HEK293 (cell line): ENCODE data around the gene JAKMIP1.

Experiments
- CTCF ChIA-PET: fragments of 350-600 bp; formaldehyde crosslinking; extraction: SDS; loops from one replicate; lab custom pipeline; 2021; ENCODE audit warnings: antibody characterized with exemption; lab: Yijun Ruan, JAX
- POLR2A ChIA-PET: fragments of 300-600 bp; formaldehyde crosslinking; extraction: SDS; loops from one replicate; lab custom pipeline; 2020; ENCODE audit warnings: antibody characterized with exemption, inconsistent platforms; lab: Yijun Ruan, JAX
- H3K27ac ChIP-seq: fragments of 200-500 bp; sonication (Bioruptor generic); 2 replicates; pipeline ENCODE4 v1.5.1; 2014; ENCODE audit warnings: low read depth, low read length, control low read depth, inconsistent platforms; ENCODE audit errors: extremely low read depth
- H3K36me3 ChIP-seq, 2 experiments: fragments of 200-500 bp in 1 of 2; sonication (Bioruptor generic) in 1 of 2; 1 replicate in 1 of 2; 2 replicates in 1 of 2; pipeline ENCODE4 v1.5.1; 2014 to 2017; ENCODE audit warnings: inconsistent platforms in 2 of 2, low read length in 2 of 2; ENCODE audit not compliant: control insufficient read depth in 2 of 2, insufficient read depth in 1 of 2
- H3K4me1 ChIP-seq: fragments of 200-500 bp; sonication (Bioruptor generic); 2 replicates; pipeline ENCODE4 v1.5.1; 2014; ENCODE audit warnings: mild to moderate bottlenecking, low read length, inconsistent platforms; ENCODE audit not compliant: control insufficient read depth, insufficient read depth
- H3K4me3 ChIP-seq: 2 replicates; pipeline ENCODE4 v1.5.1; 2011; ENCODE audit warnings: low read depth, mild to moderate bottlenecking, control low read depth, low read length, moderate library complexity
- H3K9me3 ChIP-seq: fragments of 200-500 bp; sonication (Bioruptor generic); 2 replicates; pipeline ENCODE4 v1.5.1; 2014; ENCODE audit warnings: low read depth, low read length, inconsistent platforms; ENCODE audit not compliant: control insufficient read depth, insufficient read depth
- ATF2 ChIP-seq: fragments of 450-650 bp; formaldehyde crosslinking; IDR thresholded peaks from 2 replicates; pipeline ENCODE4 v1.5.1; 2016; ENCODE audit warnings: missing biosample characterization, missing genetic modification characterization, low read depth
- BCL11B ChIP-seq: fragments of 450-650 bp; formaldehyde crosslinking; IDR thresholded peaks from 2 replicates; pipeline ENCODE4 v1.5.1; 2016; ENCODE audit warnings: low read depth, missing biosample characterization, missing genetic modification characterization
- HOXD13 ChIP-seq: sonication (generic); formaldehyde crosslinking; IDR thresholded peaks from 2 replicates; pipeline ENCODE4 v1.8.0; 2022; ENCODE audit warnings: missing genetic modification reagents, borderline replicate concordance
- ZNF10 ChIP-seq: fragments of 450-650 bp; formaldehyde crosslinking; IDR thresholded peaks from 2 replicates; pipeline ENCODE4 v1.5.1; 2017; ENCODE audit warnings: missing biosample characterization, missing genetic modification characterization
- ZNF169 ChIP-seq: fragments of 450-650 bp; formaldehyde crosslinking; IDR thresholded peaks from 2 replicates; pipeline ENCODE4 v1.5.1; 2016; ENCODE audit warnings: missing biosample characterization, missing genetic modification characterization
- ZNF248 ChIP-seq: fragments of 450-650 bp; formaldehyde crosslinking; IDR thresholded peaks from 2 replicates; pipeline ENCODE4 v1.5.1; 2017; ENCODE audit warnings: missing biosample characterization, missing genetic modification characterization
- ZNF426 ChIP-seq: fragments of 450-650 bp; formaldehyde crosslinking; IDR thresholded peaks from 2 replicates; pipeline ENCODE4 v1.5.1; 2017; ENCODE audit warnings: missing biosample characterization, missing genetic modification characterization, mild to moderate bottlenecking, inconsistent platforms, moderate library complexity
- ZNF623 ChIP-seq: fragments of 450-650 bp; formaldehyde crosslinking; IDR thresholded peaks from 2 replicates; pipeline ENCODE4 v1.5.1; 2016; ENCODE audit warnings: missing biosample characterization, missing genetic modification characterization
- ZNF830 ChIP-seq: fragments of 450-650 bp; IDR thresholded peaks from 2 replicates; pipeline ENCODE4 v1.5.0; 2018; ENCODE audit warnings: missing biosample characterization, missing genetic modification characterization, low read depth, mild to moderate bottlenecking, moderate library complexity
- TF ChIP-seq, protein P1 (sequence below): fragments of 450-650 bp; formaldehyde crosslinking; IDR thresholded peaks from 2 replicates; pipeline ENCODE4; 2016; ENCODE audit warnings: missing biosample characterization, missing genetic modification characterization
- TF ChIP-seq, protein P2 (sequence below): fragments of 450-650 bp; formaldehyde crosslinking; IDR thresholded peaks from 2 replicates; pipeline ENCODE4 v1.5.1; 2016; ENCODE audit warnings: missing biosample characterization, missing genetic modification characterization
- TF ChIP-seq, protein P3 (sequence below): fragments of 450-650 bp; formaldehyde crosslinking; IDR thresholded peaks from 2 replicates; pipeline ENCODE4 v1.5.1; 2016; ENCODE audit warnings: missing biosample characterization, missing genetic modification characterization, borderline replicate concordance
- TF ChIP-seq, protein P4 (sequence below): fragments of 450-650 bp; formaldehyde crosslinking; IDR thresholded peaks from 2 replicates; pipeline ENCODE4 v1.5.1; 2017; ENCODE audit warnings: missing biosample characterization, mild to moderate bottlenecking, missing genetic modification characterization, moderate library complexity
- TF ChIP-seq, protein P5 (sequence below): fragments of 450-650 bp; formaldehyde crosslinking; IDR thresholded peaks from 2 replicates; pipeline ENCODE4 v1.5.1; 2016; ENCODE audit warnings: missing biosample characterization, missing genetic modification characterization
- TF ChIP-seq, protein P6 (sequence below): fragments of 450-650 bp; formaldehyde crosslinking; IDR thresholded peaks from 2 replicates; pipeline ENCODE4 v1.5.1; 2016; ENCODE audit warnings: missing biosample characterization, missing genetic modification characterization

Gene JAKMIP1

GRCh38 chr4:6028168-6028567 is 172.2 kb downstream of the JAKMIP1 start:
- TF ChIP-seq ZNF169 (tag by site-specific recombination): no peak
- no peak for TF ChIP-seq ZNF830 (tag by site-specific recombination)
- TF ChIP-seq, protein P1, sequence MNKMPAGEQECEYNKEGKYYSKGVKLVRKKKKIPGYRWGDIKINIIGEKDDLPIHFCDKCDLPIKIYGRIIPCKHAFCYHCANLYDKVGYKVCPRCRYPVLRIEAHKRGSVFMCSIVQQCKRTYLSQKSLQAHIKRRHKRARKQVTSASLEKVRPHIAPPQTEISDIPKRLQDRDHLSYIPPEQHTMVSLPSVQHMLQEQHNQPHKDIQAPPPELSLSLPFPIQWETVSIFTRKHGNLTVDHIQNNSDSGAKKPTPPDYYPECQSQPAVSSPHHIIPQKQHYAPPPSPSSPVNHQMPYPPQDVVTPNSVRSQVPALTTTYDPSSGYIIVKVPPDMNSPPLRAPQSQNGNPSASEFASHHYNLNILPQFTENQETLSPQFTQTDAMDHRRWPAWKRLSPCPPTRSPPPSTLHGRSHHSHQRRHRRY (tag by site-specific recombination): no peak
- no peak for TF ChIP-seq ZNF426 (tag by site-specific recombination)
- TF ChIP-seq ZNF248 (tag by site-specific recombination): no peak
- no peak for TF ChIP-seq BCL11B (tag by site-specific recombination)
- TF ChIP-seq HOXD13 (CRISPR knock-in tag): no peak
- TF ChIP-seq ZNF623 (tag by site-specific recombination): no peak
- TF ChIP-seq ATF2 (tag by site-specific recombination): no peak
- TF ChIP-seq, protein P2, sequence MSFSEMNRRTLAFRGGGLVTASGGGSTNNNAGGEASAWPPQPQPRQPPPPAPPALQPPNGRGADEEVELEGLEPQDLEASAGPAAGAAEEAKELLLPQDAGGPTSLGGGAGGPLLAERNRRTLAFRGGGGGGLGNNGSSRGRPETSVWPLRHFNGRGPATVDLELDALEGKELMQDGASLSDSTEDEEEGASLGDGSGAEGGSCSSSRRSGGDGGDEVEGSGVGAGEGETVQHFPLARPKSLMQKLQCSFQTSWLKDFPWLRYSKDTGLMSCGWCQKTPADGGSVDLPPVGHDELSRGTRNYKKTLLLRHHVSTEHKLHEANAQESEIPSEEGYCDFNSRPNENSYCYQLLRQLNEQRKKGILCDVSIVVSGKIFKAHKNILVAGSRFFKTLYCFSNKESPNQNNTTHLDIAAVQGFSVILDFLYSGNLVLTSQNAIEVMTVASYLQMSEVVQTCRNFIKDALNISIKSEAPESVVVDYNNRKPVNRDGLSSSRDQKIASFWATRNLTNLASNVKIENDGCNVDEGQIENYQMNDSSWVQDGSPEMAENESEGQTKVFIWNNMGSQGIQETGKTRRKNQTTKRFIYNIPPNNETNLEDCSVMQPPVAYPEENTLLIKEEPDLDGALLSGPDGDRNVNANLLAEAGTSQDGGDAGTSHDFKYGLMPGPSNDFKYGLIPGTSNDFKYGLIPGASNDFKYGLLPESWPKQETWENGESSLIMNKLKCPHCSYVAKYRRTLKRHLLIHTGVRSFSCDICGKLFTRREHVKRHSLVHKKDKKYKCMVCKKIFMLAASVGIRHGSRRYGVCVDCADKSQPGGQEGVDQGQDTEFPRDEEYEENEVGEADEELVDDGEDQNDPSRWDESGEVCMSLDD: no peak
- TF ChIP-seq ZNF10: no peak
- TF ChIP-seq, protein P3, sequence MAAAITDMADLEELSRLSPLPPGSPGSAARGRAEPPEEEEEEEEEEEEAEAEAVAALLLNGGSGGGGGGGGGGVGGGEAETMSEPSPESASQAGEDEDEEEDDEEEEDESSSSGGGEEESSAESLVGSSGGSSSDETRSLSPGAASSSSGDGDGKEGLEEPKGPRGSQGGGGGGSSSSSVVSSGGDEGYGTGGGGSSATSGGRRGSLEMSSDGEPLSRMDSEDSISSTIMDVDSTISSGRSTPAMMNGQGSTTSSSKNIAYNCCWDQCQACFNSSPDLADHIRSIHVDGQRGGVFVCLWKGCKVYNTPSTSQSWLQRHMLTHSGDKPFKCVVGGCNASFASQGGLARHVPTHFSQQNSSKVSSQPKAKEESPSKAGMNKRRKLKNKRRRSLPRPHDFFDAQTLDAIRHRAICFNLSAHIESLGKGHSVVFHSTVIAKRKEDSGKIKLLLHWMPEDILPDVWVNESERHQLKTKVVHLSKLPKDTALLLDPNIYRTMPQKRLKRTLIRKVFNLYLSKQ: no peak
- TF ChIP-seq, protein P4, sequence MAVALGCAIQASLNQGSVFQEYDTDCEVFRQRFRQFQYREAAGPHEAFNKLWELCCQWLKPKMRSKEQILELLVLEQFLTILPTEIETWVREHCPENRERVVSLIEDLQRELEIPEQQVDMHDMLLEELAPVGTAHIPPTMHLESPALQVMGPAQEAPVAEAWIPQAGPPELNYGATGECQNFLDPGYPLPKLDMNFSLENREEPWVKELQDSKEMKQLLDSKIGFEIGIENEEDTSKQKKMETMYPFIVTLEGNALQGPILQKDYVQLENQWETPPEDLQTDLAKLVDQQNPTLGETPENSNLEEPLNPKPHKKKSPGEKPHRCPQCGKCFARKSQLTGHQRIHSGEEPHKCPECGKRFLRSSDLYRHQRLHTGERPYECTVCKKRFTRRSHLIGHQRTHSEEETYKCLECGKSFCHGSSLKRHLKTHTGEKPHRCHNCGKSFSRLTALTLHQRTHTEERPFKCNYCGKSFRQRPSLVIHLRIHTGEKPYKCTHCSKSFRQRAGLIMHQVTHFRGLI: no peak
- TF ChIP-seq, protein P5, sequence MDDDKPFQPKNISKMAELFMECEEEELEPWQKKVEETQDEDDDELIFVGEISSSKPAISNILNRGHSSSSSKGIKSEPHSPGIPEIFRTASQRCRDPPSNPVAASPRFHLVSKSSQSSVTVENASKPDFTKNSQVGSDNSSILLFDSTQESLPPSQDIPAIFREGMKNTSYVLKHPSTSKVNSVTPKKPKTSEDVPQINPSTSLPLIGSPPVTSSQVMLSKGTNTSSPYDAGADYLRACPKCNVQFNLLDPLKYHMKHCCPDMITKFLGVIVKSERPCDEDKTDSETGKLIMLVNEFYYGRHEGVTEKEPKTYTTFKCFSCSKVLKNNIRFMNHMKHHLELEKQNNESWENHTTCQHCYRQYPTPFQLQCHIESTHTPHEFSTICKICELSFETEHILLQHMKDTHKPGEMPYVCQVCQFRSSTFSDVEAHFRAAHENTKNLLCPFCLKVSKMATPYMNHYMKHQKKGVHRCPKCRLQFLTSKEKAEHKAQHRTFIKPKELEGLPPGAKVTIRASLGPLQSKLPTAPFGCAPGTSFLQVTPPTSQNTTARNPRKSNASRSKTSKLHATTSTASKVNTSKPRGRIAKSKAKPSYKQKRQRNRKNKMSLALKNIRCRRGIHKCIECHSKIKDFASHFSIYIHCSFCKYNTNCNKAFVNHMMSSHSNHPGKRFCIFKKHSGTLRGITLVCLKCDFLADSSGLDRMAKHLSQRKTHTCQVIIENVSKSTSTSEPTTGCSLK: no peak
- TF ChIP-seq, protein P6, sequence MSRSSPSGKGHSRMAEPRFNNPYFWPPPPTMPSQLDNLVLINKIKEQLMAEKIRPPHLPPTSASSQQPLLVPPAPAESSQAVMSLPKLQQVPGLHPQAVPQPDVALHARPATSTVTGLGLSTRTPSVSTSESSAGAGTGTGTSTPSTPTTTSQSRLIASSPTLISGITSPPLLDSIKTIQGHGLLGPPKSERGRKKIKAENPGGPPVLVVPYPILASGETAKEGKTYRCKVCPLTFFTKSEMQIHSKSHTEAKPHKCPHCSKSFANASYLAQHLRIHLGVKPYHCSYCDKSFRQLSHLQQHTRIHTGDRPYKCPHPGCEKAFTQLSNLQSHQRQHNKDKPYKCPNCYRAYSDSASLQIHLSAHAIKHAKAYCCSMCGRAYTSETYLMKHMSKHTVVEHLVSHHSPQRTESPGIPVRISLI (tag by site-specific recombination): no peak
- H3K36me3 ChIP-seq: no peaks in the 10 kb centered on the region
- no peaks in the 10 kb centered on the region for H3K4me1 ChIP-seq
- ChIA-PET CTCF (interaction anchor here (2.0 kb wide), 1 partner anchor 9 kb away, joined by 5 read pairs; the partner anchor contains the start of gene C4orf50), POLR2A (no interaction called here)
- no peaks in the 10 kb centered on the region for H3K9me3 ChIP-seq
- H3K27ac ChIP-seq: no peak overlapping the region
- no peak overlapping the region for H3K4me3 ChIP-seq
